Measurements from ENCODE around the gene PSMC5.

GRCh38 chr17:63821804-63822203 lies 5.4 kb upstream of the PSMC5 start:
- TF ChIP-seq CTCF (conservative IDR thresholded peaks at IDR 0.05; ENCODE audit: low read length) (no peak), EZH2phosphoT487 (IDR thresholded peaks at IDR 0.05; ENCODE audit: borderline replicate concordance, low read depth, low read length) (no peak)

Data from OCI-LY7 (cell line).